Measurements from ENCODE around the gene ABCA4.
A peak's percentile ranks its signal among the peaks of the same experiment; 100 is the strongest.

Gene ABCA4

GRCh38 chr1:94050675-94051074 is 70.3 kb downstream of the ABCA4 start:
- no peak for DNase-seq (ENCODE audit: low read depth)

DNA sequence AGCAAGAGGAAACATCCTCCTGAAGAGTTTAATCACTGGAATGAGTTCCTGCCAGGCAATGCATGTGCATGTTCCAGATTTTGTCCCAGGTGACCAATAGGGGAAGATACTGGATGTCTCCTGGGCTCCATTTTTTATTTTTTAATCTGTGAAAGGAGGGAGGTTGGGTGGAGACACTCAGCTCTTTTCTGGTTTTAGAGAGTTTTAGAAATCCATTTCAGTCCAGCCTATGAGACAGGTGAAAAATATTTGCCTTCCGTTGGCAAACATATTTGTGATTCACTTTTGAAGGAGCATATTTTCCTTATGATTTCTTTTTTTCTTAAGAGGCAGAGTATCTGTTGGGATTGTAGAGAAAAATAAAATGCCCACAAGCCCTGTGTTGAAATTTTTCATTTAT is 70.7 kb downstream of the ABCA4 start:
- no peak for DNase-seq (ENCODE audit: low read depth)

DNA sequence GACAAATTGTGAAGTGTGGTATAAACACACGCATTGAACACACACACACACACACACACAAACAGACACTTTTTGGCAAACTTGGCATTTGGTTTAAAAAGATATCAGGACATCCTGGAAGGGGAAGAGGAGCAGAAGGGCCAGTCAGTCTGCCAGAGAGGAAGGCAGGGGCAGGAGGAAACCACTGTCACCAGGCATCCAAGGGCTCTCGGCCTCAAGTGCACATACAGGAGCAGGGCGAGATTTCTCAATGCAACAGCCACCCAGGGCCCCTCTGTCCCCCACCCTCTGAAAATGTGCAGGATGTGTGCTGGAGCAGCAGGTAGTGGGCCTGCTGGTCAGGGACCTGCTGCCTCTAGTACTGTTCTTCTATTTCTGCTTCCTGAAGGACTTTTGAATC is 71.2 kb downstream of the ABCA4 start:
- DNase-seq (ENCODE audit: low read depth): no peak

- no peak for DNase-seq (ENCODE audit: low read depth)
Measured at GRCh38 chr1:94048413-94049164, 72.4 kb downstream of the ABCA4 start.

GRCh38 chr1:94047949-94048348 is 73.0 kb downstream of the ABCA4 start:
- DNase-seq (ENCODE audit: low read depth): no peak

DNA sequence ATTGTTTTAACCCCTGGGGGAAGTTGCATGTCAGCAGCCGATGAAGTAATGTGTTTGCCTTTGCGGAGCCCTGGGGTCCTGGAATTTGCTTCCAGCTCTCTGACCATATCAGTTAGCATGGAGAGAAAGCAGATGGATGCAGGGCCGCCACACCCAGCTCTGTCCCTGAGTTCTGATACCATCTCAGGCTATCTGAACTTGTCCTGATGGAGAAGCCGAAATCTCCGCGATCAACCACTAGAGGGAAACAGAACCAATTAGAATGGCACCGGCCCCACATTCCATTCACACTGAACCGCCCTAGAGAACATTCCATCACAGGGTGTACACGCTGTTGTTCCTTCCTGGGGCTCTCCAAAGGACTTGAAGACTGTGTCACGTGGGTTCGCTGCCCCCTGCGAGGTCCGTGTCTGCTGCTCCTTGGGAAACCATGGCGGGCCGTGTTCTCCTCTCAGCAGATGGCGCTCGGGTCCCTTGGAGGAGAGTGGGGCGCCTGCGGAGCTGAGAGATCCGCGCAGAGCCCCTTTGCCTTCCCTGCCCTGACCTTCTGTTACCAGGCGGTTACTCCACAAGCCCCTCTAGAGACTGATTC is 75.4 kb downstream of the ABCA4 start:
- DNase-seq (ENCODE audit: low read depth): no peak

DNA sequence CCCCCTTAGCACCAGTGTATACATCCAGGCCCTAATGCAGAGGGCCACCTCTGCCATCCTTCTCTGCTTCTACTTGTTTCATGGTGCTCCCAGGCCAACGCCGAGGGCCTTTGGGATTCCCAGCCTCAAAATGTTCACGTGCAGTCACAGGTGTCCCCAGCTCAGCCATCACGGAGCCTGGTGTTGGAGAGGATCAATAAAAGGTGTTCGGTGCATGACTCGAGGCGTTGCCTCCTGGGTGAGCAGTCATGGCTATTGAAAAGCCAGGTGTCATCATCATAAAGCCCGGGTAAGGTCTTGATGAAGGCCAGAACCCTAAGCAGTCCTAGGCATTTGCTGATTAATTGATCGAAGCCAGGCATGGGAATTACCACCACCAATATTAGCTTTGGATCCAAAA is 76.1 kb downstream of the ABCA4 start:
- DNase-seq (ENCODE audit: low read depth): no peak

GRCh38 chr1:94044290-94044790 is 76.6 kb downstream of the ABCA4 start:
- DNase-seq (ENCODE audit: low read depth): no peak

DNA sequence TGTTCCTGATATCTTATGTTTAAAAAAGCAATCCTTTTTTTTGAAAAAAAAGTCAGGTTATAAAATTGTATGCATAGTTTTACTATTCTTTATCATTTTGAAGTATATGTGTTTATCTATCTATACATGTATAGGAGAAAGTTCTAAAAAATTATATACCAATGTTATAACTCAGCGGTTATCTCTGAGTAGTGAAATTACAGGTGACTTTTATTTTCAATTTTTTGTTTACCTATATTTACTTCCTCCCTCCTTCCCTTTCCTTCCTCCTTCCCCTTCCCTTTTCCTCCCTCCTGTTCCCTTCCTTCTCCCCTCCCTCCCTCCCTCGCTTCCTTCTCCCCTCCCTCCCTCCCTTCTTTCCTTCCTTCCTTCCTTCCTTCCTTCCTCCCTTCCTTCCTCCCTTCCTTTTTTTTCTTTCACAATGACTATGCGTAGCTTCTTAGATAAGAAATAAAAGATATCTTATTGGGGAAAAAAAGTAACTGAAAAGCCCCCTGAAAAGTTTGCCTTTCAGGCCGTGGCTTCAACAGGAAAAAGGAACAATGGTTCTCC is 77.1 kb downstream of the ABCA4 start:
- no peak for DNase-seq (ENCODE audit: low read depth)

GRCh38 chr1:94042388-94042787 is 78.6 kb downstream of the ABCA4 start:
- DNase-seq (ENCODE audit: low read depth): no peak

GRCh38 chr1:94039871-94040569 is 80.9 kb downstream of the ABCA4 start:
- no peak for DNase-seq (ENCODE audit: low read depth)

DNA sequence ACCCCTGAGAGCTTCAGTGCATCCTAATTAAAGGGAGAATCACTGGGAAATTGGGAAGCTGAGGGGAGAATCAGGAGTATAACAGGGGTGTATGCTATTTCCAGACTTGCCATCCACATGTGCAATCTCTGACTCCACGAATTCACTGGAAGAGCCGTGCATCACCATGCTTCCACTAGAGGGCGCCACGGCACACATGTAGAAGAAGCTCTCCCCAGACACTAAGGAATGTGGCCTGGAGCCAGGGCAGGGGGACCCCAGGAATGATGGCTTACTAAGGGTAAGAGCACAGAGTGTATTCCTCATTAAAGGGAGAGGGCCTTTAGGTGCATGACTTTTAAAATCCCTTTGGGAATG is 81.5 kb downstream of the ABCA4 start:
- DNase-seq (ENCODE audit: low read depth): peak; percentile 41

DNA sequence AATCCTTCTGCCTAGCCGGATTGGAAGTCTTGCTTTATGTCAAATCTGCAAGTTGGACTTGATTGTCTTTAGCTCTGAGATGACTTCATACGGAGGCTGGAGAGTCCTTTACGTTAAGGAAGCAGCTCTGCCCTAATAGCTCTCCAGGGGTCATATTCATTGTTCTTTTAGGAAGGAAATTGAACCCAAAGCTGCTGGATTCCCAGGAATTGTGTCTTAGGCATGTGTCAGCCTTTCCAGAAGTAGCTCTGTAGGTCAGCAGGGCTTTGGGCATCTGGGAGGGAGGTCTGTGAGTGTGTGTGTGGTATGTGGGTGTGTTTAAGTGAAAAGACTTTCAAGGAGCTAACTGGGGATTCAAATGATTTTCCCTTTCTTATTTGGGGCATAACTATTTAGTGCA is 82.4 kb downstream of the ABCA4 start:
- DNase-seq (ENCODE audit: low read depth): no peak

DNA sequence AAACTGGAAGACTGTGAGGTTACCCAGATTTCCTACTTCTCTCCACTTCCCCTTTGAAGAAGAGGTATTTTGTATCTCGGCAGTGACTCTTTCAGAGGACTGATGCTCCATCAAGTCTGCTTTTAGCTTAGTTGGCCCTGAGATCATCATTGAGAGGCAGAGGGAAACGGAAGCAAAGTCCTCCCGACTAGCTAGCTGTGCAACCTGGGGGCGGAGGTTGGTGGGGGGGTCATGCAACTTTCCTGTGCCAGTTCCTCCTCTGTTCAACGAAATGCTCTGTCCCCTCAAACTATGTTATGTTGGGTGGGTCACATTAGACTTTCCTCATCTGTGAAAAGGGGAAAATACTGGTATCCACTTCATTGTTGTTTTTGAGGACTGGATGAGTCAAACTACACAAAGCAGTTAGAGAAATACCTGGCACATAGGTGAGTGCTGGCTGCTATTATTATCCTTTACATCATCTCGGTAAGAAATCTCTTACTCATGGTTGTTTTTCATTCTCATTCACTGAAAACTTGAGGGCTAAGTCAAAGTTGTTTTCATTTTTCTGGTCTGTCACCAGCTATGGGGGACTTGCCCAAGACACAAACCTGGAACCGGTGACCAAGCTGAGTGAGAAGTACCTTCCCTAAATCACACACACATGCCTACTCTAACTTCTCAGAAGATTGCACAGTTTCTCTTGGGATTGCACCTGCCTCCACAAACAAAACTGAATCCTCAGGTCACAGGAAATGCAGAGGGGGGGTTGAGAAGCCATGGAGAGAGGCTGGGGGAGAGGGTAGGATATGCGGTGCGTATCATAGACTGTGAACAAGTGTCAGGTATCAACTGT is 83.3 kb downstream of the ABCA4 start:
- DNase-seq (ENCODE audit: low read depth): no peak

DNA sequence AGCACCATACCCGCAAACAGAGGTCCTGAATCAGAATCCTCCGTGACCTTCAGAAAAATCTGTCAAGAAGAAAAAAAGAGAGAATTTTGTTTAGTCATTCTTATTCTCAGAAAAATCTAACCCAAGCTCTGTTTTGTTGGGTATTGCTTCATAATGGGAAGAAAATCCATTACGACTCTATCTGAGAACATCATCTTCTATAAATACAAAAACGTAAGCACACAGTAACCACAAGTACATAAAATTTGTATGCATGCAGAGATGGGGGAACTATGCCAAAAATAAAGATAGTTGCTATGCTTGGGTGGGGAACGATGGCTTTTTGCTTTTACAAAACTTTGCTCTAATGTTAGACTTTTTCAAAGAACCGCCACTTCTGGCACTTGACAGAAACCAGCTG is 84.2 kb downstream of the ABCA4 start:
- no peak for DNase-seq (ENCODE audit: low read depth)

DNA sequence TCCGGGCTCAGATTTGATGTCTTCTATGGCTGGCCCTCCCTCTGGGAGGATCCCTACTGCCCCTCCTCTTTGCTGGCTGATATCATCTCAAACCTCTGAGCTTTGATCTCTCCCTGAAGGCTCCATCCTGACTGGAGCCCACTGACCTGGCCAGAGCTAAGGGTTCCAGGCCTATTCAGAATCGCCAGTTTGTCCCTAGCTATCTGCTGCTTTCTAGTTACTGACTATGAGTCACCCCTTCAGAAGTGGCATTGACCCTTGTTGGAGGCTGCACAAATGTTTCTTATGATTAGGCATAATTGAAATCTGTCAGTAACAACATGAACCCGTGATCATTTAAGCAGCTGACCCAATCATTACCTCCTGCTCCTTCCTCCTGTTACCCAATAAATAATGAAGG is 87.1 kb downstream of the ABCA4 start:
- no peak for DNase-seq (ENCODE audit: low read depth)

GRCh38 chr1:94032637-94033036 is 88.3 kb downstream of the ABCA4 start:
- DNase-seq (ENCODE audit: low read depth): no peak

- no peak for DNase-seq (ENCODE audit: low read depth)
Measured at GRCh38 chr1:94031591-94031990, 89.4 kb downstream of the ABCA4 start.

GRCh38 chr1:94031154-94031553 is 89.8 kb downstream of the ABCA4 start:
- DNase-seq (ENCODE audit: low read depth): no peak

DNA sequence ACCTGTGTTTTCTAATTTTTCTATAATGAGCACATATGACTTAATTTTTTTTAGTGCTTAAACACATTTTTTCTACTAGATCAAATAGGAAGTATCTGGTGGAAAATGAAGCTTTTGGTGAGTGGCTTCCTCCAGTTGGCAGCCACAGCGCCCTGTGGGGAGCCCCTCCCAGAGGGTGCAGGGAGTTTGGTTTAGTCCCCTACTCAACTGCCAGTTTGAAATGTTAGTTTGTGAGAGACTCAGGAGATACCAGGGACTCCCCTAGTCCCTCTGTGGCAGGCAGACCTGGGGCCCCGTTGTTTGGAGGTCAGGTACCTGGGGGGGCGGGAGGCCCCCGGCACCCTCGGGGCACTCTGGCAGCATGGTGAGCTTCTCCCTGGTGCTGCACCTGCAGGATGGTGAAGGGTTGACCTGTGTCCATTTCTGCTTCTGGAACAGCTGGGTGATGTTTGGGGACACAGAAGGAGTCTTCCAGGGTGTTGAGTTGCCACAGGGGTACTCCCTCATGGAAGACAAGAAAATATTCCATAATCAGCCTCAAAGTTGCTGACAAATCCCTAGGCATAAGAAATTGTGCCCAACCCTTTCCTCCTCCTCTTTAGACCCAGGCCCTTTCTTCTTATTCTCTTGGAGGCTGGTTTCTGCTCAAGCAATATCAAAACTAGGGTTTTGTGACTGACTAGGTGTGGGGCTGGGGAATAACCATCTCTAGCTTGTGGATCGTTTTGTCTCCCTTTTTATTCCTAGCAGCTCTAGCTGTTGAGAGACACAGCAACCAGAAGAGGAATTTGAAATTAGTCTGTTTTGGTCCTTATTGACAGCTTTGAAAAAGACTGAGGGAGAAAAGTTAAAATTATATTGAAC is 91.6 kb downstream of the ABCA4 start:
- no peak for DNase-seq (ENCODE audit: low read depth)
